ENCODE results near the gene GFAP.

GFAP gene

DNA sequence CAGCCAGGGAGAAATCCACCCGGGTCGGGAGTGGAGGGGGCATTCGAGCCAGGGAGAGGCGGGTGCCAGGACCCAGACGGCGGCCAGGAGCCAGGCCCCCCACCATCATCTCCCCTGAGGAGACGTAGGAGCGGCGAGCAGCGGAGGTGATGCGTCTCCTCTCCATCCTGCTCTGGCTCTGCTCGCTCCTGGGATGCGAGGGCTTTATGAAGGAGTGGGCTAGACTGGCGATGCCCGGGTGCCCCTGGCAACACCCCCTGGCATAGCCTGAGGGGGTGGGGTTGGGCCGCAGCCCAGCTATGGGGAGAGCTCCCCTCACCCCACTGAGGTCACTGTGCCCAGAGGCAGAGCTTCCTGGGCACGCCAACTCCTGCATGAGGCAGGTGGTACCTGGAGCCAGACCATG lies at the start of gene GFAP:
TSS of gene GFAP (minus strand) at position 180 of the 406 bp plus-strand sequence. CDS start at position 166, 14 bp downstream.
- no peak within 1 kb of the TSS for H3K4me3 ChIP-seq (ENCODE audit: low read depth, low read length)
- no peak for DNase-seq (ENCODE audit: low read depth, low spot score)
- POLR2A ChIA-PET, result no interaction called here
- TF ChIP-seq, protein P1, sequence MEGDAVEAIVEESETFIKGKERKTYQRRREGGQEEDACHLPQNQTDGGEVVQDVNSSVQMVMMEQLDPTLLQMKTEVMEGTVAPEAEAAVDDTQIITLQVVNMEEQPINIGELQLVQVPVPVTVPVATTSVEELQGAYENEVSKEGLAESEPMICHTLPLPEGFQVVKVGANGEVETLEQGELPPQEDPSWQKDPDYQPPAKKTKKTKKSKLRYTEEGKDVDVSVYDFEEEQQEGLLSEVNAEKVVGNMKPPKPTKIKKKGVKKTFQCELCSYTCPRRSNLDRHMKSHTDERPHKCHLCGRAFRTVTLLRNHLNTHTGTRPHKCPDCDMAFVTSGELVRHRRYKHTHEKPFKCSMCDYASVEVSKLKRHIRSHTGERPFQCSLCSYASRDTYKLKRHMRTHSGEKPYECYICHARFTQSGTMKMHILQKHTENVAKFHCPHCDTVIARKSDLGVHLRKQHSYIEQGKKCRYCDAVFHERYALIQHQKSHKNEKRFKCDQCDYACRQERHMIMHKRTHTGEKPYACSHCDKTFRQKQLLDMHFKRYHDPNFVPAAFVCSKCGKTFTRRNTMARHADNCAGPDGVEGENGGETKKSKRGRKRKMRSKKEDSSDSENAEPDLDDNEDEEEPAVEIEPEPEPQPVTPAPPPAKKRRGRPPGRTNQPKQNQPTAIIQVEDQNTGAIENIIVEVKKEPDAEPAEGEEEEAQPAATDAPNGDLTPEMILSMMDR (IDR thresholded peaks at IDR 0.05; ENCODE audit: insufficient read depth, low read length, missing control alignments), result no peak
- CTCF ChIA-PET, result interaction anchor here (1.2 to 22.1 kb wide), 5 partner anchors 11 to 220 kb away, joined by 3 to 673 read pairs (median 5); partner anchors contain the start of gene ACBD4

DNA sequence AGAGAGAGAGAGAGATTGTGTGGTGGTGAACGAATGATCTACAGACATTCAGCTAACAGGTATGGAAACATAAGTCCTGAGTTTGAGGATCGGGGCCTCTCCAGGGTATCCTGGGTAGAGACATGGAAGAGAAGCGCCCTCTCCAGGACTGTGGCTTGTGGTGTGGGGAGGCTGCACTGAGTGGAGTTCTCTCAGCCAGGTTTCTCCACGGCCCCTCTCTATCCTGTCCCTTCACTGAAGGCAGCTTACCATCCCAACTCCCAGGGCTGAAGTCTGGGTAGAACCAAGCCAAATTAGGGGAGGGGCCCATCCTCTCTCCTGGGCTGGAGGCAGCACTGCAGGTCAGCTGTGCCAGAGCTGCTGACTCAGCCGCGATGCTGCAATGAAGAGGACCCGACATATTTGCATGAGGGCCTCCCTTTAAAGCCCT lies 46.6 kb upstream of the GFAP start:
- TF ChIP-seq, protein P1 (IDR thresholded peaks at IDR 0.05; ENCODE audit: insufficient read depth, low read length, missing control alignments), result no peak
- no peak overlapping the region for H3K4me3 ChIP-seq (ENCODE audit: low read depth, low read length)
- DNase-seq (ENCODE audit: low read depth, low spot score), result no peak
- POLR2A ChIA-PET, result no interaction called here
- CTCF ChIA-PET, result interaction anchor here (2.2 kb wide), 1 partner anchor 17 kb away, joined by 5 read pairs; no protein-coding TSS in a partner anchor

DNA sequence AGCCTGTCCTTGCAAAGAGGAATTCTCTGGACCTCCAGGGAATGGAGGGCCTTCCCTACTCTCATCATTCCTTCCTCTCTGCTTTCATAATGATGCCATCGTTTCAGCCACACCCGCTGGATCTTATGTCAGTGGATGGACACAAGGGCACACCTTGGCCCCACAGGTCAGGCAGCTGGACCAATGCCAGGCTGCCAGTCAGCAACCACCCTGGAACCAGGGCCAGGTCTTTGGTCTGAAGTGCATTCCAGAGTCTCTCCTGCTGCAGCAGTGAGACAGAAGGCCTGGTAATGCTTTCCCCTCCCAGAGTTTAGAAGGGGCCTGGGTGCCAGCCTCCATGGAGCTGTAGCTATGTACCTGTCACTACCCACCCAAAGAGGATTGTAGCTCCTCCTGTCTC lies 45.4 kb upstream of the GFAP start:
- no peak for DNase-seq (ENCODE audit: low read depth, low spot score)
- ChIA-PET POLR2A (no interaction called here), CTCF (interaction anchor here (1.0 to 2.2 kb wide), 3 partner anchors 15 to 182 kb away, joined by 3 to 5 read pairs (median 4); no protein-coding TSS in a partner anchor)
- TF ChIP-seq, protein P1 (IDR thresholded peaks at IDR 0.05; ENCODE audit: insufficient read depth, low read length, missing control alignments), result no peak
- H3K4me3 ChIP-seq (ENCODE audit: low read depth, low read length), result no peak overlapping the region

DNA sequence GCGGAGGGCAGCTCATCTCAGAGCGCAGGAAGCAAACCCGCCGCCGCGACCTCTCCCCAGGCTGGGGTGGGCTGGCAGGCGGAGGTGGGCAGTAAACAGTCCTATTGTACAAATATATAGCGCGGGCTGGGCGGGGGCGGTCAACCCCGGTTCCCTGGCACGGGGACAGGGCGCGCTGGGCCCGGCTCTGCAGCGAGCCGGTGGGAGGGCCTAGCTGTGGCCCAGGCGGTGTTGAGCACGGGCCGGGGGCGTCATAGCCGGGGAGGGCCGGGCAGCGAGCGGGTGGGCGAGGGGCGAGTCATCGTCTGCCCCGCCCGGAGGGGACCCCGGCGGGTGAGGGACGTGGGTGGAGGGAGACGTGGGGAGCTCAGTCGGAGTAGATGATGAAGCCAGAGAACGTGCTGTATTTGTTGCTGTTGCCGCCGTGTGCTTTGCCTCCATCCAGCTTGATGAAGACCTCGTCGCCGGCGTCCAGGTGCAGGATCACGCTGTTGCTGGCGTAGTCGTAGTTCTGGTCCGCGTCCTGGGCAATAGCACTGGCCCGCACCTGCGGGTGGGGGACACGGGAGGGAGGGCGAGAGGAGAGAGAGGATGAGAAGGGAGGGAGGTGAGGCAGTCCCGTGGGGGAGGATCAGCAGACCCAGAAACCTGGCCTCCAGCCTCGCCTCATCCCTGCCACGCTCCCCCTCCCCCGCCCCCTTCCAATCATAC lies 44.7 kb upstream of the GFAP start:
- no peak for DNase-seq (ENCODE audit: low read depth, low spot score)
- POLR2A ChIA-PET, result no interaction called here
- no peak overlapping the region for H3K4me3 ChIP-seq (ENCODE audit: low read depth, low read length)
- CTCF ChIA-PET, result interaction anchor here (1.2 to 1.3 kb wide), 4 partner anchors 10 to 238 kb away, joined by 3 read pairs; no protein-coding TSS in a partner anchor
- TF ChIP-seq, protein P1 (IDR thresholded peaks at IDR 0.05; ENCODE audit: insufficient read depth, low read length, missing control alignments), result no peak

DNA sequence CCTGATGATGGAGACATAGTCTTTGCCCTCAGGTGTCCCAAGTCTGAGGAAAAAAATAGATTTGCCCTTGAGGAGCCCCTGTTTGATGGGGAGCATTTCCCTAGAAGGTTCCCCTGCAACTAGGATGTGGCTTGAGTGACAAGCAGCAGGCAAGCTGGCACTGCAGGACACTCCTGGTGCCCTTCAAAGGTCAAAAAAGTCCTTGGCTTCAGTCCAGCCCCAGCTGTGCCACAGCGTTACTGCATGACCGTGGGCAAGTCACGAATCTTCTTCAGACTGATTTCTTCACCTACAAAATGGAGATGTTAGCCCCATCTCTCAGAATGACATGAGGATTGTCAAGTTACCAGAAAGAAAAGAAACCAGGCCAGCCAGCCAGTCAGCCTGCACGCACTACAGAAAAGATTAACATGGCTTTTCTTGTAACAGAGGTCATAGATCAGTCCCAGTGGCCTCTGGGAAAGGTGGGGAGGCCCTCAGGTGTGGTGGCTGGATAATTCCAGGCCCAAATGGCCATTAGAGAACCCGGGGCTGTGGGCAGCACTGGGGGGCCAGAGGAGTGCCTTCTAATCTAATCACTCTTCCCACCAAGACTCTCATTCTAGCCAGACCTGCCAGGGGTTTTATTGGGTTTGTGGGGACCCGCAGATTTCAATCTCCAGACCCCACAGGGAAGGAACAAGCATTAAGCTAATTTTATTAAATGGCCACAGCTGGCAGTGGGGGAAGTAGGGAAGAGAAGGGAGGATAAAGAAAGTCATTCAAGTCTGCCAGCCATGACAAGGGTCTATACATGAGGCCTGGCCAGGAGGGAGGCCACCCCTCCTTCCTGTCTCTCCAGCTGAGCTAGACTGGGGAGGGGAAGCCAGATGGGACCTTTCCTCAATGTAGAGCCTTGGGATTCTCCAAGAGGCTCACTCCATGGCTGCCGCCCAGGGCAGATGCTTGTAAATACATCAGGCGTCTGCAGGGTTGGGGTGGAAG lies 42.0 kb upstream of the GFAP start:
- POLR2A ChIA-PET, result no interaction called here
- H3K4me3 ChIP-seq (ENCODE audit: low read depth, low read length), result no peak overlapping the region
- TF ChIP-seq, protein P1 (IDR thresholded peaks at IDR 0.05; ENCODE audit: insufficient read depth, low read length, missing control alignments), result no peak
- no peak for DNase-seq (ENCODE audit: low read depth, low spot score)
- CTCF ChIA-PET, result interaction anchor here (0.7 to 1.6 kb wide), 4 partner anchors 12 to 174 kb away, joined by 3 to 4 read pairs (median 4); no protein-coding TSS in a partner anchor
